ENCODE data around the gene HTATIP2. TPM values are rescaled to one million over a fixed set of nuclear protein-coding genes. Genes with fewer than 3 reads are reported as not detected.

Gene HTATIP2
- total RNA-seq, 1 experiment from 2014 or later: 58.0 TPM

Other genes with a start within 250 kb of the HTATIP2 start
- gene DBX1, start 203.2 kb upstream of the HTATIP2 start, total RNA-seq (2014; rRNA removed; shearing (Covaris generic); ENCODE audit: low replicate concordance): not detected in 2 replicates
- 37.7 and 39.6 TPM in 2 replicates for gene PRMT3, start 24.0 kb downstream of the HTATIP2 start, total RNA-seq (2014; rRNA removed; shearing (Covaris generic); ENCODE audit: low replicate concordance)
- not detected in 2 replicates for gene SLC6A5, start 235.9 kb downstream of the HTATIP2 start, total RNA-seq (2014; rRNA removed; shearing (Covaris generic); ENCODE audit: low replicate concordance)